Activated CD8-positive, alpha-beta T cell treated with anti-CD3 and anti-CD28 coated beads, Interleukin-2, amount 10 ng/mL, durations not matched to agents 7 days and 5 days (primary cell): ENCODE measurements around the gene NHLRC4. TPM values are rescaled to one million over a fixed set of nuclear protein-coding genes. Genes with fewer than 3 reads are reported as not detected.

Experiments used
- ATAC-seq: fragments of 150-1000 bp; cut with Tn5 transposase; one replicate; pipeline ENCODE4 v1.10.0; 2021; ENCODE audit warnings: moderate library complexity
- CTCF ChIA-PET: fragments of 350-600 bp; sonication (Branson Sonifier 250); formaldehyde crosslinking; loops from one replicate; lab custom pipeline; 2021; ENCODE audit warnings: antibody characterized with exemption; lab: Charles Lee
- POLR2A ChIA-PET: fragments of 350-600 bp; sonication (Branson Sonifier 250); formaldehyde crosslinking; loops from one replicate; lab custom pipeline; 2021; ENCODE audit warnings: antibody characterized with exemption; lab: Charles Lee
- DNase-seq: peaks from one replicate; pipeline ENCODE4 v3.0.0-alpha.2; 2020
- H3K27ac Mint-ChIP-seq: one replicate; pipeline ENCODE4 v1.8.0; 2021; ENCODE audit warnings: mild to moderate bottlenecking, mixed read lengths
- H3K27me3 Mint-ChIP-seq: one replicate; pipeline ENCODE4 v1.8.0; 2021; ENCODE audit warnings: low read depth, mixed read lengths
- H3K36me3 Mint-ChIP-seq: one replicate; pipeline ENCODE4 v1.8.0; 2021; ENCODE audit warnings: low read depth, mixed read lengths
- H3K4me1 Mint-ChIP-seq: one replicate; pipeline ENCODE4 v1.8.0; 2021; ENCODE audit warnings: low read depth, mixed read lengths
- H3K4me3 Mint-ChIP-seq: one replicate; pipeline ENCODE4 v1.8.0; 2021; ENCODE audit warnings: mild to moderate bottlenecking, mixed read lengths
- H3K9me3 Mint-ChIP-seq: one replicate; pipeline ENCODE4 v1.8.0; 2022; ENCODE audit warnings: mixed read lengths; ENCODE audit not compliant: insufficient read depth
- total RNA-seq, 2 experiments: library from RNA; stranded (reverse); gene quantifications; one replicate each; pipeline ENCODE4 v1.2.3, GENCODE V29; 2021

Gene NHLRC4
- total RNA-seq, 2 experiments from 2014 or later = 1.6 TPM

GRCh38 chr16:576197-576822, 9.5 kb downstream of the NHLRC4 start:
- no peaks in the 10 kb centered on the region for H3K36me3 Mint-ChIP-seq
- ChIA-PET CTCF (no interaction called here), POLR2A (interaction anchor here (0.5 kb wide), 1 partner anchor 125 kb away, joined by 3 read pairs; no protein-coding TSS in a partner anchor)
- no peaks in the 10 kb centered on the region for H3K27me3 Mint-ChIP-seq
- no peak overlapping the region for H3K27ac Mint-ChIP-seq
- no peak overlapping the region for H3K4me3 Mint-ChIP-seq
- no peaks in the 10 kb centered on the region for H3K9me3 Mint-ChIP-seq
- H3K4me1 Mint-ChIP-seq = peaks cover 11% of the 10 kb centered on the region
- no peak for DNase-seq
- ATAC-seq = no peak

- CTCF ChIA-PET = no interaction called here
- H3K4me3 Mint-ChIP-seq = no peak overlapping the region
- POLR2A ChIA-PET = no interaction called here
- ATAC-seq (no peak), DNase-seq (no peak)
- peaks cover 7% of the 10 kb centered on the region for H3K4me1 Mint-ChIP-seq
- H3K27ac Mint-ChIP-seq = no peak overlapping the region
- no peaks in the 10 kb centered on the region for H3K36me3 Mint-ChIP-seq
- H3K9me3 Mint-ChIP-seq = no peaks in the 10 kb centered on the region
- H3K27me3 Mint-ChIP-seq = no peaks in the 10 kb centered on the region
Measured at GRCh38 chr16:576823-577201, 10.0 kb downstream of the NHLRC4 start.

- Mint-ChIP-seq H3K27ac (no peak overlapping the region), H3K4me3 (no peak overlapping the region), H3K9me3 (no peaks in the 10 kb centered on the region), H3K36me3 (no peaks in the 10 kb centered on the region), H3K4me1 (peaks cover 5% of the 10 kb centered on the region), H3K27me3 (no peaks in the 10 kb centered on the region)
- ChIA-PET CTCF (no interaction called here), POLR2A (no interaction called here)
- ATAC-seq = no peak
- DNase-seq = no peak
Measured at GRCh38 chr16:577796-578195, 11.0 kb downstream of the NHLRC4 start.

DNA sequence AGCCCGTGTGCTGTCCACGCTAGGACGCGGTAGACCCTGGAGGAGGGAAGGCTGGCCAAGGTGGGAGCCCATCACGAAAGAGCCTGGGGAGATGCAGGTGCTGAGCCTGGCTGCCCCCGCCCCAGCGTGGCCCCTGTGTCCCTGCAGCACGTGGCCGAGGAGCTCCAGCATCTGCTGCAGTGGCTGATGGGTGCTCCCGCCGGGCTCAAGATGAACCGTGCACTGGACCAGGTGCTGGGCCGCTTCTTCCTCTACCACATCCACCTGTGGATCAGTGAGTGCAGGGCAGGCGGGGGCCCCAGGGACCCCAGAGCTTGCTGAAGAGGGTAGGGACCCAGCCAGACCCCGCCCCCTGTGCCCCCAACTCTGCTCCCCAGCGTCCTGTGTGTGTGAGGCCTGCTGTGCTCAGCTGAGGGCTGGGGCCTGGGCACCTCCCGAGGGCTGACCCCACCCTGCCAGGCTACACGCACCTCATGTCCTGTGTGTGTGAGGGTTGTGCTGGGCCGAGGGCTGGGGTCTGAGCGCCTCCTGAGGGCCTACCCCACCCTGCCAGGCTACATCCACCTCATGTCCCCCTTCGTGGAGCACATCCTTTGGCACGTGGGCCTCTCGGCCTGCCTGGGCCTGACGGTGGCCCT, 11.5 kb downstream of the NHLRC4 start:
- Mint-ChIP-seq H3K36me3 (no peaks in the 10 kb centered on the region), H3K27me3 (no peaks in the 10 kb centered on the region), H3K4me1 (peaks cover 5% of the 10 kb centered on the region), H3K27ac (no peak overlapping the region), H3K9me3 (no peaks in the 10 kb centered on the region), H3K4me3 (no peak overlapping the region)
- no peak for DNase-seq
- ATAC-seq = no peak
- ChIA-PET CTCF (interaction anchor here (1.0 to 1.1 kb wide), 2 partner anchors 20 to 30 kb away, joined by 3 to 6 read pairs; no protein-coding TSS in a partner anchor), POLR2A (no interaction called here)

- CTCF ChIA-PET = interaction anchor here (0.7 to 1.1 kb wide), 4 partner anchors 10 to 70 kb away, joined by 3 to 6 read pairs (median 3); partner anchors contain the start of gene WDR90
- ATAC-seq (peak; percentile 90), DNase-seq (peak; percentile 74)
- no peaks in the 10 kb centered on the region for H3K9me3 Mint-ChIP-seq
- peaks cover 5% of the 10 kb centered on the region for H3K4me1 Mint-ChIP-seq
- POLR2A ChIA-PET = no interaction called here
- H3K4me3 Mint-ChIP-seq = no peak overlapping the region
- H3K36me3 Mint-ChIP-seq = no peaks in the 10 kb centered on the region
- no peaks in the 10 kb centered on the region for H3K27me3 Mint-ChIP-seq
- H3K27ac Mint-ChIP-seq = no peak overlapping the region
Measured at GRCh38 chr16:578870-579405, 12.1 kb downstream of the NHLRC4 start.

DNA sequence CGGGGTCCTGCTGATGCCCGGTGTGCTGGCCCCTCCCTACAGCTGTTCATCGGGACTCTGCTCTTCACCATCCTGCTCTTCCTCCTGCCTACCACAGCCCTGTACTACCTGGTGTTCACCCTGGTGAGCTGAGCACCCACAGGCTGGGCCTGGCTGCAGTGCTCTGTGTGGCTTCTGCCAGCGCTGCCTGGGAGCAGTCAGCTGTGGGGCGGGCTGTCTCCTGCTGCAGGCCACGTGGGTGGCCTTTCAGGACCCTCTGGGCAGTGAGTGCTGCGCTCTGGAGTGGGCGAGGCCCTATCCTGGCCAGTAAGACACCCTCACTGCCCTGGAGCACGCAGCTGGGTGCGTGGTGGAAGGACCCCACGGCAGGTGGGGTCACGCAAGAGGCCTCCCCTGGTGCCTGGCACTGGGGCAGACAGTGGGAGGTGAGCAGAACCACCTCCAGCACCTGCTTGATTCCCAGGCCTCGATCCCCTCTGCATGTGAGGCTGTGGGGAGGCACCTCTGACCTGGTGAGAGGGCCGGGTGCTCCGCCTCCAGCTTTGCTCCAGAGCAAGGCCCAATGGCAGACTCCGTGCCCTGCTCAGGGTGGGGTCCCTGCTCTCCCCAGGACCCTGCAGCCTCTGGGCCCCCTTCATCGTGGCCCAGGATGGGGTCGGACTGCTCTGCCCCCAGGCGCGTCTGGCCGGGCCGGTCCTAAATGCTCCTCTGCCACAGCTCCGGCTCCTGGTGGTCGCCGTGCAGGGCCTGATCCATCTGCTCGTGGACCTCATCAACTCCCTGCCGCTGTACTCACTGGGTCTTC, 13.5 kb downstream of the NHLRC4 start:
- ChIA-PET CTCF (interaction anchor here (0.6 kb wide), 1 partner anchor 303 kb away, joined by 3 read pairs; no protein-coding TSS in a partner anchor), POLR2A (interaction anchor here (1.2 kb wide), 1 partner anchor 8 kb away, joined by 3 read pairs; no protein-coding TSS in a partner anchor)
- H3K4me3 Mint-ChIP-seq = no peak overlapping the region
- no peaks in the 10 kb centered on the region for H3K36me3 Mint-ChIP-seq
- H3K4me1 Mint-ChIP-seq = peaks cover 5% of the 10 kb centered on the region
- no peaks in the 10 kb centered on the region for H3K27me3 Mint-ChIP-seq
- no peaks in the 10 kb centered on the region for H3K9me3 Mint-ChIP-seq
- no peak for DNase-seq
- no peak for ATAC-seq
- no peak overlapping the region for H3K27ac Mint-ChIP-seq

GRCh38 chr16:580946-581498, 14.2 kb downstream of the NHLRC4 start:
- DNase-seq = no peak
- POLR2A ChIA-PET = no interaction called here
- Mint-ChIP-seq H3K27me3 (no peaks in the 10 kb centered on the region), H3K27ac (no peak overlapping the region), H3K9me3 (no peaks in the 10 kb centered on the region), H3K36me3 (no peaks in the 10 kb centered on the region), H3K4me3 (no peak overlapping the region), H3K4me1 (peaks cover 5% of the 10 kb centered on the region)
- ATAC-seq = no peak
- CTCF ChIA-PET = no interaction called here

GRCh38 chr16:582218-582613, 15.4 kb downstream of the NHLRC4 start:
- POLR2A ChIA-PET = no interaction called here

DNA sequence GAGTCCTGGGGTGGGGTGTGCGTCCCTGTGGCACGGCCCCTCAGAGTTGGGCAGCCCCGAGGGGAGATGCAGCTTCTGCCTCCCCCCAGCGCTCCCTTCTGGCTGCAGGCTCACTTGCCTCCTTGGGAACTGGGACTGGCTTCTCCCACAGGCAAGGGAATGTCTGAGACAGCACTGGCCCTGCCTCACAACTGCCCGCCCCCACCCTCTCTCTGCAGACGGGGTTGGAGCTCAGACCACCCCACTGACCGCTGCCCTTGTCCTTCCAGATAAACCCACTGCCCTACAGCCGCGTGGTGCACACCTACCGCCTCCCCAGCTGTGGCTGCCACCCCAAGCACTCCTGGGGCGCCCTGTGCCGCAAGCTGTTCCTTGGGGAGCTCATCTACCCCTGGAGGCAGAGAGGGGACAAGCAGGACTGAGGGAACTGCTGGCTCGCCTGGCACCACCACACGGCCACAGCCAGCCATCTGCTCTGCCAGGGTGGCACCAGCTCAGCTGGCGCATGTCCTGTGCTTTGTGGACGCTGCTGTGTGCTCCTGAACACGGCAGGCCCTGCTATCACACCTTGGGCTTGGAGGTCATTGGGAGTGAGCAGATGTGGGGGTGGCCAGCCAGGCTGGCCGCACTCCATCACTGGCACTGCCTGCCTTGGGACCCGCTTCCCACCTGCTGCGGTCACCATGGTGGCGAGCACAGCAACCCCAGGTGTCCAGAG, 16.0 kb downstream of the NHLRC4 start:
- Mint-ChIP-seq H3K27ac (no peak overlapping the region), H3K27me3 (no peaks in the 10 kb centered on the region), H3K4me3 (no peak overlapping the region), H3K36me3 (peaks cover 2% of the 10 kb centered on the region), H3K9me3 (no peaks in the 10 kb centered on the region), H3K4me1 (peaks cover 8% of the 10 kb centered on the region)
- POLR2A ChIA-PET = no interaction called here
- ATAC-seq (no peak), DNase-seq (no peak)
- CTCF ChIA-PET = no interaction called here

More at GRCh38 chr16:582218-582613, 15.4 kb downstream of the NHLRC4 start:
- H3K27me3 Mint-ChIP-seq = no peaks in the 10 kb centered on the region
- H3K9me3 Mint-ChIP-seq = no peaks in the 10 kb centered on the region
- H3K4me3 Mint-ChIP-seq = no peak overlapping the region
- no peak for ATAC-seq
- H3K36me3 Mint-ChIP-seq = no peaks in the 10 kb centered on the region
- CTCF ChIA-PET = no interaction called here
- peaks cover 4% of the 10 kb centered on the region for H3K4me1 Mint-ChIP-seq
- no peak for DNase-seq
- no peak overlapping the region for H3K27ac Mint-ChIP-seq

- POLR2A ChIA-PET = no interaction called here
- CTCF ChIA-PET = no interaction called here
- ATAC-seq (no peak), DNase-seq (no peak)
- Mint-ChIP-seq H3K4me3 (no peak overlapping the region), H3K27ac (no peak overlapping the region), H3K4me1 (peaks cover 9% of the 10 kb centered on the region), H3K9me3 (no peaks in the 10 kb centered on the region), H3K27me3 (no peaks in the 10 kb centered on the region), H3K36me3 (peaks cover 2% of the 10 kb centered on the region)
Measured at GRCh38 chr16:583470-583814, 16.6 kb downstream of the NHLRC4 start.
